Vagina (tissue), 2 donors: ENCODE measurements around the gene ATPAF1. TPM values are rescaled to one million over a fixed set of nuclear protein-coding genes. Genes with fewer than 3 reads are reported as not detected.

ENCODE experiments used
- DNase-seq, 2 donors: peaks; one replicate each; pipeline ENCODE4 v3.0.0-alpha.2; 2017; ENCODE audit errors: extremely low spot score in 2 of 2
- H3K27ac ChIP-seq: fragments of 200-600 bp; sonication (generic); one replicate; pipeline ENCODE4 v1.5.1; 2019
- H3K27me3 ChIP-seq: fragments of 200-600 bp; sonication (generic); one replicate; pipeline ENCODE4 v1.5.1; 2019
- H3K36me3 ChIP-seq, 2 donors: fragments of 200-600 bp; sonication (generic); one replicate each; pipeline ENCODE4 v1.5.1; 2017 to 2019
- H3K4me1 ChIP-seq: fragments of 200-600 bp; sonication (generic); one replicate; pipeline ENCODE4 v1.5.1; 2019
- H3K4me3 ChIP-seq, 2 donors: fragments of 200-600 bp; sonication (generic); 1 replicate in 1 of 2; 2 replicates in 1 of 2; pipeline ENCODE4 v1.5.1; 2016 to 2019
- H3K9me3 ChIP-seq: fragments of 200-600 bp; sonication (generic); one replicate; pipeline ENCODE4 v1.5.1; 2019
- CTCF ChIP-seq, 3 experiments: fragments of 450-650 bp in 2 of 3; fragments of 200-600 bp in 1 of 3; sonication (generic) in 1 of 3; IDR thresholded peaks; one replicate each; pipeline ENCODE4 v1.5.1; 2017 to 2019; ENCODE audit warnings: antibody characterized with exemption in 3 of 3, mild to moderate bottlenecking in 2 of 3, moderate library complexity in 2 of 3
- POLR2A ChIP-seq, 2 donors: fragments of 450-650 bp; IDR thresholded peaks; one replicate each; pipeline ENCODE4 v1.6.1; 2017; ENCODE audit warnings: antibody characterized with exemption in 2 of 2, mild to moderate bottlenecking in 2 of 2, moderate library complexity in 2 of 2
- POLR2AphosphoS5 ChIP-seq, 2 donors: sonication (generic); formaldehyde crosslinking; IDR thresholded peaks; one replicate each; pipeline ENCODE4 v1.9.0; 2017; ENCODE audit warnings: antibody characterized with exemption in 2 of 2, mild to moderate bottlenecking in 2 of 2, low read depth in 1 of 2; ENCODE audit not compliant: insufficient read depth in 1 of 2
- intact Hi-C: fragments of 100-400 bp; cut with DNase I; formaldehyde crosslinking; loops from one replicate; pipeline ENCODE4 v1.15.1; 2023
- total RNA-seq: library from RNA; depleted of rRNA; stranded (reverse); fragments of >200 nt; gene quantifications from one replicate; pipeline ENCODE4 v1.2.3, GENCODE V29; 2016

The ATPAF1 gene
- total RNA-seq, 1 donor from 2014 or later = 37.1 TPM

DNA sequence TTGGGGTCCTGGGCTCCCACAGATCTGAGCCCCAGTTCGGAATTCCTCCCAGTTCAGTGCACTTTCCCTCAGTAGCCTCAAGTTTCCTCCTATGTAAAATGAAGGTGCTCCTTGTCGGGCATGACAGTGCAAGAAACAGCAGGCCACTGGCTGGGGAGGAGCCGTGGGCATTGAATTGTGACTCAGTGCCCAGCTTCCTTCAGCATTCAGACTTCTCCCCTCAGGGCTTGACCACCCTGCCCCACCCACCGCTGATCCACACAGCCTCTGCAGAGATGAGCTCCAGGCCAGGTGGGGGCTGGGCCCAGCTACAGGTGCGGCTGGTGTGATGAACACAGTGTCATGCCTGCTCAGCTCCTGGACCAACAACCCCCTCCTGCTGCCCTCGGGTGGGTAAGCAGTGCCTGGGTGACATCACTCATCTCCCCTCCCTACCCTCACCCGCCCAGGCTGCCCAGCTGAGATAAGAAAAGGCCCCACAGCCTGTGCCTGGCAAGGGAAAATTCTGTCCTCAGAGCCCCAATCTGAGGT lies 56.4 kb downstream of the ATPAF1 start:
- H3K4me3 ChIP-seq = no peak overlapping the region
- peaks cover 67% of the 10 kb centered on the region for H3K4me1 ChIP-seq
- peak overlapping the region; percentile 27 for H3K27ac ChIP-seq
- no peaks in the 10 kb centered on the region for H3K9me3 ChIP-seq
- intact Hi-C loops = loop anchor here (10.0 kb wide), 1 partner anchor 113 kb away; no protein-coding TSS in a partner anchor
- no peak for DNase-seq
- no peaks in the 10 kb centered on the region for H3K27me3 ChIP-seq
- peaks cover 0 to 16% of the 10 kb centered on the region in 2 donors for H3K36me3 ChIP-seq
- TF ChIP-seq POLR2A (IDR thresholded peaks at IDR 0.05) (no peak), POLR2AphosphoS5 (IDR thresholded peaks at IDR 0.05; ENCODE audit: insufficient read depth in 1 of 2, low read depth in 1 of 2) (peak in 1 of 2 donors; percentile 33)

GRCh38 chr1:46607345-46608130 lies 60.6 kb downstream of the ATPAF1 start:
- intact Hi-C loops = no loop called here
- no peak for DNase-seq
- H3K4me1 ChIP-seq = peaks cover 55% of the 10 kb centered on the region
- no peaks in the 10 kb centered on the region for H3K9me3 ChIP-seq
- peak overlapping the region; percentile 41 for H3K27ac ChIP-seq
- no peaks in the 10 kb centered on the region for H3K27me3 ChIP-seq
- H3K4me3 ChIP-seq = no peak overlapping the region
- peaks cover 0 to 16% of the 10 kb centered on the region in 2 donors for H3K36me3 ChIP-seq
- TF ChIP-seq POLR2A (IDR thresholded peaks at IDR 0.05) (no peak), CTCF (IDR thresholded peaks at IDR 0.05) (no peak), POLR2AphosphoS5 (IDR thresholded peaks at IDR 0.05; ENCODE audit: insufficient read depth in 1 of 2, low read depth in 1 of 2) (no peak)

DNA sequence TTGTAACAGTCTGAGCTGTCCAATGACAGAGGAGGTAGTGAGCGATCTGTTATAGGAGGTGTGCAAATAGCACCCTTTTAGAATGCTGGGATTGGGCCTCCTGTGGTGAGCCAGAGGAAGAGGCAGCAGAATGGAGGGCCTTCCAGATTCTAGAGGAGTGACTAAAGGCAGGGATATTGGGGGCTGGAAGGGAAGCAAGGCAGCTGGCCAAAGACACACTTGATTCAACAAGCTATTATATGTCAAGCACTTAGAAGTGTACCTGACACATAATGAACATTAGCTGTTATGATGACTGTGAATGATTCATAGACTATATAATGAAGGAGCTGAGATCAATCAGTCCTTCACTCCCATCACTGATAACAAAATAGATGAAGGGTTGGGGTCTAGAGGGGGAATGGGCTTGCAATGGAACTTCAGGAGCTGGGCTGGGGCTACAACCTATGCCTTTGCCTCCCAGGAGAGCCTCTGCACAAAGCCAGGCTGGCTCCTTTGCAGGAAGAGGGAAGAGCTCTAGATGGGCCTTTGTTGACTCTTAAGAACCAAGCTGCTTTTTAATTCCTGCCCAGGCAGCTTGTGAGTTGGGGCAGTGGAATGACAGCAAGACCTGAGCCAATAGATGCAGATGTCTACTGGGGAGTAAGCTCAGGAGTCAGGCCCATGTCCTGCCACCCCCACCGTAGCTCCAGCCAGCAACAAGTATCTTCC lies 61.8 kb downstream of the ATPAF1 start:
- H3K4me1 ChIP-seq = peaks cover 55% of the 10 kb centered on the region
- TF ChIP-seq POLR2A (IDR thresholded peaks at IDR 0.05) (no peak), POLR2AphosphoS5 (IDR thresholded peaks at IDR 0.05; ENCODE audit: insufficient read depth in 1 of 2, low read depth in 1 of 2) (no peak), CTCF (IDR thresholded peaks at IDR 0.05) (no peak)
- H3K27ac ChIP-seq = no peak overlapping the region

GRCh38 chr1:46605232-46605631 lies 62.9 kb downstream of the ATPAF1 start:
- peaks cover 0 to 16% of the 10 kb centered on the region in 2 donors for H3K36me3 ChIP-seq
- H3K4me1 ChIP-seq = peaks cover 56% of the 10 kb centered on the region
- H3K27me3 ChIP-seq = no peaks in the 10 kb centered on the region
- TF ChIP-seq POLR2A (IDR thresholded peaks at IDR 0.05) (no peak), CTCF (IDR thresholded peaks at IDR 0.05) (no peak), POLR2AphosphoS5 (IDR thresholded peaks at IDR 0.05; ENCODE audit: insufficient read depth in 1 of 2, low read depth in 1 of 2) (no peak)
- no peak overlapping the region for H3K27ac ChIP-seq
- intact Hi-C loops = no loop called here
- DNase-seq = no peak
- H3K4me3 ChIP-seq = no peak overlapping the region
- H3K9me3 ChIP-seq = no peaks in the 10 kb centered on the region

More for the DNA sequence above, 61.8 kb downstream of the ATPAF1 start:
- DNase-seq = no peak
- intact Hi-C loops = no loop called here
- Histone ChIP-seq H3K9me3 (no peaks in the 10 kb centered on the region), H3K4me3 (no peak overlapping the region), H3K27me3 (no peaks in the 10 kb centered on the region), H3K36me3 (peaks cover 0 to 16% of the 10 kb centered on the region in 2 donors)

- Histone ChIP-seq H3K9me3 (no peaks in the 10 kb centered on the region), H3K27me3 (no peaks in the 10 kb centered on the region), H3K36me3 (peaks cover 0 to 7% of the 10 kb centered on the region in 2 donors), H3K27ac (peak within 1 kb of the TSS; percentile 76), H3K4me3 (peak within 1 kb of the TSS; percentile 85), H3K4me1 (peaks cover 68% of the 10 kb centered on the region)
- DNase-seq = peak in 1 of 2 donors; percentile 94
- intact Hi-C loops = no loop called here
- no peak for TF ChIP-seq CTCF (IDR thresholded peaks at IDR 0.05)
- peak; percentile 98 to 99 for TF ChIP-seq POLR2AphosphoS5 (IDR thresholded peaks at IDR 0.05; ENCODE audit: insufficient read depth in 1 of 2, low read depth in 1 of 2)
- TF ChIP-seq POLR2A (IDR thresholded peaks at IDR 0.05) = peak; percentile 85 to 94
These were observed 64.2 kb downstream of the ATPAF1 start, which contains the start of gene MKNK1 for GRCh38 chr1:46603858-46604549. MKNK1 (minus strand) TSS chr1:46604268; CDS start chr1:46583327, 20,941 bp downstream.
